Subcutaneous abdominal adipose tissue (tissue), 5 donors: ENCODE results near the gene ACOT8.

Experiments used
- H3K27ac ChIP-seq: one replicate; pipeline ENCODE4 v1.7.0; 2013; ENCODE audit warnings: low read depth, mild to moderate bottlenecking, inconsistent platforms, low read length, moderate library complexity
- H3K27me3 ChIP-seq, 5 donors: one replicate each; pipeline ENCODE4 v1.7.0; 2013; ENCODE audit warnings: low read length in 5 of 5, inconsistent platforms in 1 of 5; ENCODE audit not compliant: control insufficient read depth in 5 of 5, insufficient read depth in 4 of 5
- H3K36me3 ChIP-seq, 5 donors: one replicate each; pipeline ENCODE4 v1.7.0; 2013; ENCODE audit warnings: low read length in 5 of 5; ENCODE audit not compliant: control insufficient read depth in 5 of 5, insufficient read depth in 5 of 5
- H3K4me1 ChIP-seq, 5 donors: one replicate each; pipeline ENCODE4 v1.7.0; 2013; ENCODE audit warnings: low read length in 5 of 5, mild to moderate bottlenecking in 3 of 5, moderate library complexity in 1 of 5; ENCODE audit not compliant: control insufficient read depth in 5 of 5, insufficient read depth in 5 of 5
- H3K4me3 ChIP-seq, 5 donors: one replicate each; pipeline ENCODE4 v1.7.0; 2013; ENCODE audit warnings: low read length in 5 of 5, low read depth in 1 of 5
- H3K9ac ChIP-seq, 5 donors: one replicate each; pipeline ENCODE4 v1.7.0; 2013; ENCODE audit warnings: low read length in 5 of 5, mild to moderate bottlenecking in 4 of 5, moderate library complexity in 3 of 5
- H3K9me3 ChIP-seq, 5 donors: one replicate each; pipeline ENCODE4 v1.7.0; 2013; ENCODE audit warnings: low read length in 5 of 5; ENCODE audit not compliant: control insufficient read depth in 5 of 5
- donor health status: healthy.
- donor health status: healthy.
- donor health status: healthy.
- donor health status: healthy.
- donor health status: healthy.

ACOT8 gene

DNA sequence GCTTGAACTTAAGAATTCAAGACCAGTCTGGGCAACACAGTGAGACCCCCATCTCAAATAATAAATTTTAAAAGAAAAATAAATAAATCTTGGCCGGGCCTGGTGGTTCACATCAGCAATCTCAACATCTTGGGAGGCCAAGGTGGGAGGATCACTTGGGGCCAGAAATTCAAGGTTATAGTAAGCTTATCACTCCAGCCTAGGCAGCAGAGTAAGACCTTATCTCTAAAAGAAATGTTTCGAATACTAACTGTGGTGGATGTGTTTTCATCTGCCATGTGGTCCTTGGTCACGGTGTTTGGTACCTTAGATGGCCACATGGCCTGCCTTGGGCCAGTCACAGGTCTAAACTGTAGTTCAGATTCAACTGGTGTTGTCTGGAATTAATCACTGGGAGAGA lies 39.0 kb downstream of the ACOT8 start:
- Histone ChIP-seq H3K4me1 (peaks cover 0 to 11% (median 7%) of the 10 kb centered on the region in 5 donors), H3K9ac (no peak overlapping the region), H3K27ac (no peak overlapping the region), H3K36me3 (no peaks in the 10 kb centered on the region), H3K4me3 (no peak overlapping the region), H3K9me3 (no peaks in the 10 kb centered on the region), H3K27me3 (peaks cover 6 to 15% (median 12%) of the 10 kb centered on the region in 5 donors)

DNA sequence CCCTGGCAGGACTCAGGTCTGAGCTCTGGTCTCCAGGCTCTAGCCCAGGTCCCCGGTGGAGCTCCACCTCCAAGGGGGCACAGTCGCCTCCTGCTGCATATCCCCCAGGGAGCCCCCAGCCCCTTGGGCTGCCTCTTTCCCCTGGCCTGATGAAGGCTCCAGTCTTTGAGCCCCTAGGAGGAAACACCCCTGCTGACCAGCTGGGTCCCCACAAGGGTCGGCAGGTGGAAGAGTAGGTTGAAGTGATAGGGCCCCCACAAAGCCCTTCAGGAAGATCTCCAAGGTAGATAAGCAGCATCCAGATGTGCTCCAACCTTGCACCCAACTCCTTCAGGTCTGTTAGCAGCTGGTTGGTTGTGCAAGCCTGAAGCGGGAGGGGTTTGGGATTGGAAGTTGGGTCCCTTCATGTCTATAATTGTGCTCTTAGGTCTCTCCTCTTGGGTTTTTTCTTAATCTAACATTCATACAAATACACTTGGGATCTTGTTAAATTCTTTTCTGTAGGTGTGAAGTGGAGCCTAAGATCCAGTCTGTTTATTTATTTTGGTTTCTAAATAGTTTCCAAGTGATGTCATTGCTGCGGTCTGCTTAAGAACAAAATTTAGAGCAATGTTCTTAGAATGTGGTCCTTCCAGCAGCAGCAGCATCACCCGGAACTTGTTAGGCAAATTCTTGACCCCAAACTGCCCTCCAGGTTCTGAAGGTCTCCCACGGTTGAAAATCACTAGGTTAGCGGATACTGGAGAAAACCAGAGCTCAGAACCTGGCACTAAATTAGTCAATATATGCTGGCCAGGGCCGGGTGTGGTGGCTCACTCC lies 39.6 kb downstream of the ACOT8 start:
- Histone ChIP-seq H3K9ac (no peak overlapping the region), H3K27ac (no peak overlapping the region), H3K4me1 (peaks cover 0 to 10% (median 7%) of the 10 kb centered on the region in 5 donors), H3K27me3 (peaks cover 0 to 9% (median 6%) of the 10 kb centered on the region in 5 donors), H3K9me3 (no peaks in the 10 kb centered on the region), H3K36me3 (no peaks in the 10 kb centered on the region), H3K4me3 (no peak overlapping the region)

DNA sequence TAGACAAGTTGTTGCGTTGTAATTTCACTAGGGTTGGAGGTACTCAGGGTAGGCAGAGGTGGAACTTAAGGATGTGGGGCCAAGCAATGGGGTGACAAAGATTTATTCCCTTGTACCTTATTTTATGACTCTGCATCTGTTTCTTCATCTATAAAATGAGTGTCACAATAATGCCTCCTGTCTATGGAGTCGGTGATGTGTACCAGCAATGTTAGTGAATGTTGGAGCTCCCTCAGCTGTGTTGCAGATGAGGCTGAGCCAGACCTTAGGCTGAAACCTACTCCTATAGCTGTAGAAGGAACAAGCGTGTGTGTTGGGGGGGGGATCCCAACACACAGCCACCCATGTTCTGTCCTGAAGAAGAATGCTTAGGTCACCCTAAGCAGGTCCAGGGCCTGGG lies 40.2 kb downstream of the ACOT8 start:
- H3K9me3 ChIP-seq: no peaks in the 10 kb centered on the region
- H3K4me3 ChIP-seq: no peak overlapping the region
- peaks cover 0 to 3% (median 2%) of the 10 kb centered on the region in 5 donors for H3K27me3 ChIP-seq
- H3K27ac ChIP-seq: no peak overlapping the region
- H3K9ac ChIP-seq: no peak overlapping the region
- no peaks in the 10 kb centered on the region for H3K36me3 ChIP-seq
- H3K4me1 ChIP-seq: peaks cover 3 to 11% (median 11%) of the 10 kb centered on the region in 5 donors

DNA sequence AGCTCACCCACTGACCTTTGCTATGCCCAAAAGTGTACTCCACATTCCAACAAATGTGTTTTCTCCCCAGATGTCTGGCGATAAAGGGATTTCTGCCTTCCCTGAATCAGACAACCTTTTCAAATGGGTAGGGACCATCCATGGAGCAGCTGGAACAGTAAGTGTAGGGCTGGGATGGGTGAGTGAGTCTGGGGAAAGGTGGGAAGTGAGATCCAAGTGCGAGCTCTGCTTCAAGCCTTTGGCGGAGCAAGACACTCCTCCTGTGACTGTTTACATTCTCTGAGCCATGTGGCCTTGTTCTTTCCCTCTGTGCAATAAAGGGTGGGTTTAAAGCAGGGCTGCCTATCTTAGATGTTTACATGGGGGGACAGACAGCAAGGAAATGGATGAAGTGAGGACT lies 42.9 kb downstream of the ACOT8 start:
- peaks cover 10 to 23% (median 20%) of the 10 kb centered on the region in 5 donors for H3K36me3 ChIP-seq
- no peak overlapping the region for H3K9ac ChIP-seq
- no peak overlapping the region for H3K27ac ChIP-seq
- H3K27me3 ChIP-seq: peaks cover 0 to 2% (median 0%) of the 10 kb centered on the region in 5 donors
- no peaks in the 10 kb centered on the region for H3K9me3 ChIP-seq
- H3K4me3 ChIP-seq: no peak overlapping the region
- peaks cover 3 to 15% (median 13%) of the 10 kb centered on the region in 5 donors for H3K4me1 ChIP-seq

DNA sequence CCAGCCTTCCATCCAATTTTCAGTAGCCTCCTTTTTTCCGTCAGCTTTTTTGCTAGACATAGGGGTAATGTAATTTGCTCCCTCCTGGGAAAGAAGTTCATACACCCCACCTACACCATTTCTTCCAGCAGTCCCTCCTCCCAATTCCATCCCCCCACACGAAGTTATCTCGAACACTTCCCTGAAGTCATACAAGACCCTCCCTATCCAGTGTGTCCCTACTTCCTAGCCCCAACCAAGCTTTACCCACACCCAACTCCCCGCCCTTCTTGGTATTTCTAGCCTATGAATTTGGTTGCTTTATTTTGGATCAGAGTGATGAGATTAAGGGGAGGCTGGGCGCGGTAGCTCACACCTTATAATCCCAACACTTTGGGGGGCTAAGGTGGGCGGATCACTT lies 43.7 kb downstream of the ACOT8 start:
- Histone ChIP-seq H3K9ac (no peak overlapping the region), H3K4me3 (no peak overlapping the region), H3K9me3 (no peaks in the 10 kb centered on the region), H3K36me3 (peaks cover 12 to 31% (median 29%) of the 10 kb centered on the region in 5 donors), H3K4me1 (peaks cover 3 to 15% (median 13%) of the 10 kb centered on the region in 5 donors), H3K27ac (no peak overlapping the region), H3K27me3 (peaks cover 0 to 2% (median 0%) of the 10 kb centered on the region in 5 donors)

DNA sequence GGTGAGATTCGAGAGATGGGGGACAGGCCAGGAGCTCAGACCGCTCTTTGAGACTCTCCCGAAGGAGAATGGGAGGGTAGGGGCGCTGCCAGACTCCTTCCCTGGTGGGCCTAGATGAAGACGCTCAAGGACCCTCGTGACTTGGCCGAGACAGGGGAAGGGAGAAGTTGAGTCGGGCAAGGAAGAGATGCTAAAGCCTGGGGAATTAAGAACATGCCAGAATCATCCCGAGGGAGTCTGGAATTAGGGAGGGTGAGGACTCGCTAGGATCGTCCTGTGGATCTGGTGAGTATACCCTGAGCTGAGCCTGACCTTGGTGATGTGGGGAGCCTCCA lies 44.2 kb downstream of the ACOT8 start:
- H3K4me3 ChIP-seq: peak overlapping the region in 4 of 5 donors; percentile 47 to 74 (median 64)
- peaks cover 0 to 2% (median 0%) of the 10 kb centered on the region in 5 donors for H3K27me3 ChIP-seq
- H3K36me3 ChIP-seq: peaks cover 12 to 36% (median 31%) of the 10 kb centered on the region in 5 donors
- H3K4me1 ChIP-seq: peaks cover 3 to 15% (median 13%) of the 10 kb centered on the region in 5 donors
- H3K27ac ChIP-seq: no peak overlapping the region
- H3K9ac ChIP-seq: peak overlapping the region in 1 of 5 donors; percentile 62
- H3K9me3 ChIP-seq: no peaks in the 10 kb centered on the region

DNA sequence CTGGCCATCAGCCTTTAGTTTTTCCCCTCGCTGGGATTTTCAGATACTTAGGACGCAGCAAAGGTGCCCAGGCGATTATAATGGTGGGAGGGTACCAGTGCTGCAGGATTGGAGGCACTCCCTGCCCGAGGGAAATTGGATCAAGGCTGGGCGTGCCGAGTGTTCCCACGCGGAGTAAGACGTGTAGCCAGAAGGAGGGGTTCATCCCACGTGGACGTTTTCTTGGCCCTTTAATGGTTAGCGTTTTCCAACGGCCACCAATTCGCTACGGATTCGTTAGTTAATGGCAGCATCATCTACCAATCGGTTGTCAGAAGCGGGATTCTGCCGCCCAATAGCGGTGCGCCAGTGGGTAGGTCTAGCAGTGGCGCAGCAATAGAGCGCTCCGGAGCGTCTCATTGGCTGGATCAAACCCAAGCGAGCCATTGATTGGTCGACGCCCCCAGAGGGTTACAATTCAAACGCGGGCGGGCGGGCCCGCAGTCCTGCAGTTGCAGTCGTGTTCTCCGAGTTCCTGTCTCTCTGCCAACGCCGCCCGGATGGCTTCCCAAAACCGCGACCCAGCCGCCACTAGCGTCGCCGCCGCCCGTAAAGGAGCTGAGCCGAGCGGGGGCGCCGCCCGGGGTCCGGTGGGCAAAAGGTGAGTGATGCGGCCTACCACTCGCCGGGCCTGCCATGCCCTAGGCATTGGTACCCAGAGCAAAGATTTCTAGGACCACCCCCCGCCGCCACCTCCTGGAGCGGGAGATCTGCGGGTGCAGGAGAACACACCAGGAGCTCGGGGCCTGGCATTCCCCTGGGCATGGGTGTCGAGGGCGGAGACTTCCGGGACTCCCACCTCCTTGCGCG lies 44.8 kb downstream of the ACOT8 start, which contains the start of gene UBE2C:
Gene UBE2C (plus strand): TSS at position 488 of the 849 bp plus-strand sequence. CDS start 52 bp downstream, at position 540.
- Histone ChIP-seq H3K4me1 (peaks cover 3 to 15% (median 12%) of the 10 kb centered on the region in 5 donors), H3K36me3 (peaks cover 12 to 42% (median 31%) of the 10 kb centered on the region in 5 donors), H3K9ac (peak within 1 kb of the TSS in 3 of 5 donors; percentile 39 to 62 (median 48)), H3K9me3 (no peaks in the 10 kb centered on the region), H3K27me3 (peaks cover 0 to 2% (median 0%) of the 10 kb centered on the region in 5 donors), H3K27ac (no peak within 1 kb of the TSS), H3K4me3 (peak within 1 kb of the TSS; percentile 59 to 74 (median 63))

DNA sequence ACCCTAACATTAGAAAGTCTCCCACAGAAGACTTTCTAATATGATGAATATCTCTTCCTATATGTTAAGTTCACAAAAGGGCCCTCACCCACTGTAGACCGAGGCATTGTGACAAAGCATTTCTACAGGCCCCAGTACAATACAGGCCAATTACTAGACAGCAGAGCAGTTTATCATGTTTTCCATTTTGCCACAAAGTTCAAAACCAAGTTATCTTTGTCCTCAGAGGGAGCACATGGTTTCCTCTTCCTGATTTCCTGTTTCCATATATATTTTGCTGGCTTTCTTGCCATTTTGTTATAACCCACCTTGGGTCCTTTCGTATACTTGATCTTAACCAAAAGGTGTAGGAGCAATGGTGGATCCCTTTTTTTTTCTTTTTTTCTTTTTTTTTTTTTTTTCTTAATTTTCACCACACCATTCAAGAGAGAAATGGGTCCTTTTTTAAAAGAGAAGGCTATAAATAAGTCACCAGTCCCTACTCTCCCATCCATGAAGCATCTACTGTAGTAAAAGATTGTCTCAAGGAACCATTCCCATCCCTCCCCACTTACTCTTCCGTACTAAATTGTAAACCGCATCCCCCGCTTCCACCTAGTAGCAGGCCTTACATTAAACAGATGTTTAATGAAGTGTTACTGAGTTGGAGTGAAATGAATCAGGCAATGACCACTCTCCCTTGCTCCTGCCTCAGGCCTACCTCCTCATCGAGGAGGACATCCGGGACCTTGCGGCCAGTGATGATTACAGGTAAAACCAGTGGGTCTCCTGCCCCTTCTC lies 46.8 kb downstream of the ACOT8 start:
- Histone ChIP-seq H3K9ac (no peak overlapping the region), H3K36me3 (peaks cover 21 to 62% (median 45%) of the 10 kb centered on the region in 5 donors), H3K27ac (no peak overlapping the region)

DNA sequence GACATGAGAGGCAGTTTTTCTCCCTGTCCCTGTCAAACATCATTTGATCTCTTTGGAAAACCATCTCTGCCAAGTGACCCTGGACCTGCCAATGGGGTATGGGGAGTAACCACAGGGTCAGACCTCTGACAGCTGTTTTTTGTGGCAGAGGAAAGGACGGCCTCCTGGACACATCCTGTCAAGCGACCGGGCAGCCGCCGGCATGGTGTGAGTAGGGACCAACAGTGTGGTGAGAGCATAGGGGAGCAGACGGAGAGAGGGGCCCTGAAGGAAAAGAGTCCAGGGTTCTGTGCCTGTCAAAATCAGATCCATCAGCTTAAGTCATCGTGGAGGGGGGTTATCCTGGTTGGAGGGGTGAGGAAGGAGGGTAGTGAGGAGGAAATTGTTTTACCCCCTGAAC lies 55.3 kb downstream of the ACOT8 start:
- no peak overlapping the region for H3K9ac ChIP-seq
- H3K27ac ChIP-seq: no peak overlapping the region
- no peaks in the 10 kb centered on the region for H3K27me3 ChIP-seq
- peaks cover 42 to 63% (median 59%) of the 10 kb centered on the region in 5 donors for H3K36me3 ChIP-seq
- no peak overlapping the region for H3K4me3 ChIP-seq
- H3K4me1 ChIP-seq: no peaks in the 10 kb centered on the region
- H3K9me3 ChIP-seq: no peaks in the 10 kb centered on the region

More for the DNA sequence above, 46.8 kb downstream of the ACOT8 start:
- peaks cover 3 to 15% (median 12%) of the 10 kb centered on the region in 5 donors for H3K4me1 ChIP-seq
- H3K27me3 ChIP-seq: peaks cover 0 to 2% (median 0%) of the 10 kb centered on the region in 5 donors
- H3K4me3 ChIP-seq: no peak overlapping the region
- H3K9me3 ChIP-seq: no peaks in the 10 kb centered on the region
